Esophagus mucosa (tissue), 1 donor: ENCODE data around the gene CDH12. TPM values are rescaled to one million over a fixed set of nuclear protein-coding genes. Genes with fewer than 3 reads are reported as not detected.
"Not testable (repeated sequence)": the region's sequence is repeated elsewhere in the genome, so short reads cannot be mapped to it uniquely, and the experiment has no call there.

Experiments
- ATAC-seq: fragments of 200-7000 bp; cut with Tn5 transposase; one replicate; pipeline ENCODE4 v1.9.1; 2020
- total RNA-seq: library from RNA; stranded (reverse); gene quantifications from one replicate; pipeline ENCODE4 v1.2.4, GENCODE V29; 2023
- donor health status: DM: yes; HTN: yes; CAD: no.

Gene CDH12
- total RNA-seq, 1 donor from 2014 or later, result not detected

- ATAC-seq, result not testable (repeated sequence)
Measured at GRCh38 chr5:21985799-21986198, 867.3 kb downstream of the CDH12 start.

- not testable (repeated sequence) for ATAC-seq
Measured at GRCh38 chr5:21951571-21951970, 901.6 kb downstream of the CDH12 start.

DNA sequence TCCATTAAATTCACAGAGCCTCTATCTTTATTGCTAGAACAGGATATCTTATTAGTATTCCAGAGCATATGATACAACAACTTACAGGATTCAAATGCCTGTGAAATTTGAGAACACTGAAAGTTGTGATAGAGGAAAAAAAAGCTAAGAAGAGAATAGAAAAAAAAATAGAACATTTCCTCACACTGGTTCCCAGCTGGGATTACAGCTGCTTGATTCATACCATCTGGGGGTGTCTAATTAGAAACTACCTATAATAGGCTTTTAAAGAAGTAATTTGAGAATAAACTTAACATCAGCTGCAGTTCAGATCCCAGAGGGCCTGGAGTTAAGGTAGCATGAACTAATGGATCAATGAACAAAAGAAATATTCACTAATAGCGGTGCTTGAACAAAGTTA is 922.0 kb downstream of the CDH12 start:
- ATAC-seq, result no peak

DNA sequence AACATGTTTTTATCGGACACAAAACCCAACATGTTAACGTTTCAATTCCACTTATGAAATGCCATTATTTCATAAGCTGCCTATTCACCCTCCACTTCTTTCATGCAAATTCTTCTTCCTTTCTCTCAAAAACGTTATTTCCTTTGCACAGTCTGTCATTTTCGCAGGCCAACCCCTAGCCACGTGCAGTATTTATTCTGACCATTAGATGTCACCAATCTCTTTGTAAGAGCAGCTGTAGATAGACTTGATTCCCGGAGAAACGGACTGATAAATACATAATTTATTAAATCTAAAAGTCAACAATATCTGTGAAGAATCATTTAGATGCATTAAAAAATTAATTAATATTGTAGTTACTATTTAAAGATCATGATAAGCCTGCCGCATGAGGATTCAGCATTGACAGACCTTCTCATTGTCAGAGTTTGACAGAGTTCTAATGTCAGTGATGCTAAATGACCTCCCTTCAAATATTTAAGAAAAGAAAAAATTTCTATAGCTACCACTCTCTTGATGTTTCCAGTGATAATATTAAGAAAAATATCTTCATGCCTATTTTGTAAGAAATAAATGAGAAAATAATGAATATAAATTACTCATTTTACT is 933.6 kb downstream of the CDH12 start:
- ATAC-seq, result peak; percentile 54

- ATAC-seq, result no peak
Measured at GRCh38 chr5:21918451-21918850, 934.7 kb downstream of the CDH12 start.

DNA sequence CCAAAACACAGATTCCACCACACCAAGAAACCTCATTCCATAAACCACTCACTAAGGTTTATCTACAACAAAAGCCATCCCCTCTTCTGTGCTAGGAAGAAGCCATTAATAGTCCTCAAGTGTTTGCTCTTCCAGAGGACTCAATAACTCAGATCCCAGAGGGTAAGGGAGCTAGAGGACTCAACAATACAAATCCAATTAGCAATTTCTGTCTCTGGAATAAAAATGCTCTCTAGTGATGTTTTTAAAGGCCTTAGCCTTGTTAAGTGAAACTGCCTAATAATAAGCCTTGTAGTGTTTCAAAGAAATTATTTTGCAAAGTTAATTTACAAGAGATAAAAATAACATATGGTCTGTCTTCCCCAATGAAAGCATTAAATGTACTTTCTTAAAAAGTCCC is 942.4 kb downstream of the CDH12 start:
- no peak for ATAC-seq

DNA sequence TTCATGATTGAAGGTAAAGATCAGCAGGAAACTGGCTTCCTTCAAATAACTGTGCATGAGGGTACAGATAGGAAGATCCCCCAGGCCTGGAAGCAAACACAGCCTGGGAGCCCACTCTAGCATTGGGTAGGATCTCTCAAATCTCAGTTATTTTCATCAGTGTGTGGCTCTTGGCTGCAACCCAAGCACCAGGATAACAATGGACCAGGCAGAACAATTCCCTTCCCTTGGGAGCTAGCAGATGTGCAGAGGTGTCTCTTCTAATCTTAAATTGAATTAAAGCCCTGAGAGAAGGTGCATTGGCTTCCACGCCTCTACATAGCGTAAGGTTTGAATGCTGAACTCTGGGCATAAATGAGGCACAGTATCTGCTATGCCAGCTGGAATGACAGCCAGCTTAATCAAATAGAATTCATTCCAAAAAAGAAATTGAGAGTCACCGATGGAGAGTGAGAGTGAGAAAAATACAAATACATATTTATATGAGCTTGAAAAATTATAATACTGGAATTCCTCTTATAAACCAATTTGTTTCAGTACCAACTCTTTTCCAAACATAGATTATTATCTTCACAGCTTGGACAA is 957.3 kb downstream of the CDH12 start:
- ATAC-seq, result no peak

GRCh38 chr5:21893161-21893560 is 960.0 kb downstream of the CDH12 start:
- no peak for ATAC-seq

DNA sequence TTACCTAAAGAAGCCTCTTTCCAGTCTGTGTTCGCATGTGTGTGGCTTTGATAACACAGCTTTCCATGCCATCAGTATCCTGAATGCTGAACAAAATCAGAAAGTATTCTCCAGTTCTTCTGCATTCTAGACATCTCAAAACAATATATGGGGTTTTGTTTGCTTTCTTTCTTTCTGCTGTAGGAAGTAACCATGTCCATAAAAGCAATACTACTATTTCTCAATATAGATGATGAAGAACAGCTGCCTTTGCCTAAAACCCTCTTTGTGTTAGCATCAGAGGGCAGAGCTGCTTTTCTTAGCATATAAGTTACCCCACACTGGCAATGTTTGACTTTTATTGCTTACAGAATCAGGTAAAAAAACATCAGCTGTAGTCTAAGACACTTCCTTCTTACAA is 963.6 kb downstream of the CDH12 start:
- no peak for ATAC-seq

GRCh38 chr5:21882074-21882745 is 970.9 kb downstream of the CDH12 start:
- no peak for ATAC-seq

DNA sequence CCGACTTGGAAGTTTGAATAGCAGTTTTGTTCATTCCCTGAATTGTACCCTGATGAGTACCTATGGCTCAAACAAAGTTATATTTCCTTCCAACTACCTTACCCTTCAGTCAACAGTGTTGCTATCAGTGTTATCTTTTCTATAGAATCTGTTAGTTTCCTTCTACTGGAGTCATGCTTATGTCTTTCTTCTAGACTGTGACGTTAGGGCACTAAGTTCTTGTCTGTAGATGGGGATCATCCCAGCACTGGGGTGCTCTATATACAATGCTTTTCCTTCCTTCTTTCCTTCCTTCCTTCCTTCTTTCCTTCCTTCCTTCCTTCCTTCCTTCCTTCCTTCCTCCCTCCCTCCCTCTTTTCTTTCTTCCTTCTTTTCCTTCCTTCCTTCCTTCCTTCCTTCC is 973.0 kb downstream of the CDH12 start:
- no peak for ATAC-seq

GRCh38 chr5:21862986-21863385 is 990.2 kb downstream of the CDH12 start:
- ATAC-seq, result no peak

- no peak for ATAC-seq
Measured at GRCh38 chr5:21858441-21858840, 994.7 kb downstream of the CDH12 start.

- no peak for ATAC-seq
Measured at GRCh38 chr5:21856987-21857386, 996.2 kb downstream of the CDH12 start.

DNA sequence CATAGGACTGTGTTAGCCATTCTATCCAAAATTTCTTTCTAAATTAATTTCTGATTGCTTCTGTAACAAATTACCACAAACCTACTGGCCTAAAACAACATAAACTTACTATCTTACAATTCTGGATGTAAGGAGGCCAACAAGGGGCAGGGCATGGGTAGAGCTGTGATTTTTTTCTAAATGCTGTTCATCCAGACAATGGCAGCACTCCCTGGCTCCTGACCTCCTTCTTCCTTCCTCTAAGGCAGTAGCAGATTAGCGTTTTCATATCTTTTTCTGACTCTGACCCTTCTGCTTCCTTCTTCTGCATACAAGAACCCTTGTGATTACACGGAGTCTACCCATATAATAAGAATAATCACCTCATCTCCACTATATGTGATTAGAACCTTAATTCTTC is 1005.8 kb downstream of the CDH12 start:
- no peak for ATAC-seq

- ATAC-seq, result no peak
Measured at GRCh38 chr5:21844960-21845359, 1008.2 kb downstream of the CDH12 start.

DNA sequence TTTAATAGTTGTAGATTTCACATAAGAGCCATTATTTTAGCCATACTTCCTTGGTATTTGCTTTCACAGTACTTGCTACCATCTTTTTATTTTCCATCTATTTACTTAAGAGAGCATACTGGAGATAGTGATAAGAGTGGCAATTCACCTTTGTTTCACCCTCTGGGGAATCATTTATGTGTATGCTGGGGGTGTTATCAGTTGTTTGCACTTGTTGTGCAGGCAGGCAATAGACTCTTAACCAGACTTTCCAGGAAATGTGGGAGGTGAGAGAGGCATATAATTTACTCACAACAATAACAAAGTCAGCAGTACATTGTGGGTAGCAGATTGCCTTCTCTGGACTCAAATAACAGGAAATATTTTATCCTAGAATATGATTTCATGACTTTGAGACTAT is 1018.3 kb downstream of the CDH12 start:
- no peak for ATAC-seq

GRCh38 chr5:21831145-21831787 is 1021.9 kb downstream of the CDH12 start:
- no peak for ATAC-seq

GRCh38 chr5:21826884-21827283 is 1026.3 kb downstream of the CDH12 start:
- no peak for ATAC-seq

DNA sequence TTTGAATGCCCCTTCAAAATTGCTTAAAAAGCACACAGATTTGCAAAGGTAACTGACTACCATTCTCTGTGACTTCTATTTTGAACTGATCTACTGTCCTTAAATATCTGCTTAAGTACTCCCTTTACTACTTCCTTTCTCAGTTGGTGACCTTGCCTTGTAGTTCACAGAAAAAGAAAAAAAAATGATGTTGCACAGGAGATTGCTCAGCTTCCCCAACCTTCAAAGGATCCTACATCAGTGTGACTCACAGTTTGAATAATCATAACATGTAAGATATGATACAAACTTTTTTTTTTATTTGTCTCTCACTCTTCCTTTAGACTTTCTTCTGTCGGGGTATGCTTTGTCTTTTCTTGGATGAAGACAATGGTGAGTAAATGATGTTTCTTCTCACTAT is 1029.6 kb downstream of the CDH12 start:
- ATAC-seq, result no peak

DNA sequence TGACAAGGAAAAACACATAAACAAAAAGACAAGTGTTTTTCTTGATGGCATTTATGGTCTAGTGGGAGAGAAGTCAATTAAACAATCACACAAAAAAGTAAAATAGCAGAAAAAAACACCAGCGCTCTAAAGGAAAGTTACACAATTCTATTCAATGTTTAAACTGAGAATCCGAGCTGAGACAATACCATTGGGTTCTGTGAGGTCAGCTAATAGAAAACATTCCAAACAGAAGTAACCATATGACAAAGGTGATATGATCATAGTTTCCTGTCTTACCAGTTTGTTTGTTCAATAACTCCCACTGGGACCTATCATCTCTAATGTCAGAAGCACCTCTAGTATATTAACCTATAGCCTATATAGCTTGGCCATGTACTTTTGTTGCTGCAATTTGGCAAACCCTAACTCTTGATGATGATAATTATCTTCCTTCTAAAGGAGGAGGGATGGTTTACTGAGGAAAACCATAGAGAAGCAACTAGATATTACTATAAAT is 1030.0 kb downstream of the CDH12 start:
- ATAC-seq, result no peak

GRCh38 chr5:21820527-21820926 is 1032.6 kb downstream of the CDH12 start:
- ATAC-seq, result no peak

DNA sequence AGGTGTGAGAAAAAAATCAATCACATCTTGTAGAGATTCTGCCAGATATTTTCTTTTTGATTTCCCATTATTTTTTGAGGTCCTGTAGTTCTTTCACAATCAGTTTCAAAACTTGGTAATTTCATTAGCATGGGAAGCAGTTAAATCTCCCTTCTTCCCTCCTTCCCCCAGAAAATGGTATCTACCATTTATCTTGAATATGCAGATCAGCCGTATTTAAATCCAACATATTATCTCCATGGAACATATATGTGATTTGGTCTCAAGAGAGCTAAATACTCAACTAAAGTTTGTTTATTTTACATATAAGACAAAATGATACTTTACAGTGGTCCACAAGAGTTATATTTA is 1034.8 kb downstream of the CDH12 start:
- no peak for ATAC-seq
